D341Med (cell line): Measurements from ENCODE around the gene FABP7.

Experiments
- DNase-seq: peaks from one replicate; pipeline ENCODE4 v3.0.0; 2012; ENCODE audit warnings: low spot score

FABP7 gene

GRCh38 chr6:122758927-122759334 lies 20.6 kb upstream of the FABP7 start:
- DNase-seq = no peak

- DNase-seq = no peak
Observed at GRCh38 chr6:122760330-122760729, 19.2 kb upstream of the FABP7 start.

- no peak for DNase-seq
Observed at GRCh38 chr6:122766256-122766655, 13.3 kb upstream of the FABP7 start.

GRCh38 chr6:122770835-122771601 lies 8.5 kb upstream of the FABP7 start:
- DNase-seq = peak; percentile 31

GRCh38 chr6:122772724-122773415 lies 6.6 kb upstream of the FABP7 start:
- DNase-seq = no peak

- no peak for DNase-seq
Observed at GRCh38 chr6:122775975-122776374, 3.5 kb upstream of the FABP7 start.

- no peak for DNase-seq
Observed at GRCh38 chr6:122778302-122778701, 1.2 kb upstream of the FABP7 start.

- DNase-seq = no peak
Observed at GRCh38 chr6:122778985-122779661, 393 bp upstream of the FABP7 start.

- no peak for DNase-seq
Observed at GRCh38 chr6:122780114-122780513, 598 bp downstream of the FABP7 start.

- no peak for DNase-seq
Observed at GRCh38 chr6:122781716-122782115, 2.2 kb downstream of the FABP7 start.

GRCh38 chr6:122783401-122783800 lies 3.9 kb downstream of the FABP7 start:
- no peak for DNase-seq

GRCh38 chr6:122785891-122786290 lies 6.4 kb downstream of the FABP7 start:
- DNase-seq = no peak

- DNase-seq = no peak
Observed at GRCh38 chr6:122787721-122788120, 8.2 kb downstream of the FABP7 start.

- DNase-seq = no peak
Observed at GRCh38 chr6:122788208-122788607, 8.7 kb downstream of the FABP7 start.

- no peak for DNase-seq
Observed at GRCh38 chr6:122788663-122789181, 9.2 kb downstream of the FABP7 start.

- DNase-seq = peak; percentile 89
Observed at GRCh38 chr6:122789182-122790027, 9.9 kb downstream of the FABP7 start, which contains the start of gene SMPDL3A. Gene SMPDL3A (plus strand): TSS chr6:122789258. CDS start chr6:122789347, 89 bp downstream.

- no peak for DNase-seq
Observed at GRCh38 chr6:122790028-122790422, 10.5 kb downstream of the FABP7 start.

- DNase-seq = no peak
Observed at GRCh38 chr6:122790423-122791309, 11.2 kb downstream of the FABP7 start.

GRCh38 chr6:122791310-122791679 lies 11.8 kb downstream of the FABP7 start:
- DNase-seq = no peak

- no peak for DNase-seq
Observed at GRCh38 chr6:122792766-122793165, 13.2 kb downstream of the FABP7 start.

- DNase-seq = no peak
Observed at GRCh38 chr6:122797537-122797936, 18.0 kb downstream of the FABP7 start.
